Measurements from ENCODE around the gene PAGR1.

PAGR1 gene

GRCh38 chr16:29850998-29851397 is 35.0 kb downstream of the PAGR1 start:
- TF ChIP-seq ZNF792 (tag by site-specific recombination; IDR thresholded peaks at IDR 0.05) (no peak), ZBTB17 (tag by site-specific recombination; IDR thresholded peaks at IDR 0.05) (0 out of 2 replicates have a peak, but pooled peaks have one; percentile 2)
- Histone ChIP-seq H3K27ac (ENCODE audit: extremely low read depth, low read depth, low read length) (no peak overlapping the region), H3K36me3 (ENCODE audit: control insufficient read depth in 2 of 2, insufficient read depth in 1 of 2, low read length in 2 of 2) (peaks cover 0 to 7% of the 10 kb centered on the region in 2 experiments; a peak in 1 of 3 replicates), H3K4me1 (ENCODE audit: control insufficient read depth, insufficient read depth, low read length) (no peaks in the 10 kb centered on the region), H3K4me3 (ENCODE audit: low read depth, low read length) (no peak overlapping the region), H3K9me3 (ENCODE audit: control insufficient read depth, insufficient read depth, low read depth, low read length) (no peaks in the 10 kb centered on the region)
- CTCF ChIA-PET, result interaction anchor here (0.5 to 5.0 kb wide), 4 partner anchors 8 to 95 kb away, joined by 3 to 74 read pairs (median 32); partner anchors contain the start of genes MVP and PAGR1
- POLR2A ChIA-PET, result interaction anchor here (0.6 kb wide), 1 partner anchor 858 kb away, joined by 5 read pairs; no protein-coding TSS in a partner anchor

GRCh38 chr16:29852654-29853053 is 36.7 kb downstream of the PAGR1 start:
- H3K27ac ChIP-seq (ENCODE audit: extremely low read depth, low read depth, low read length), result no peak overlapping the region
- CTCF ChIA-PET, result interaction anchor here (0.6 to 1.5 kb wide), 5 partner anchors 34 to 1068 kb away, joined by 3 to 4 read pairs (median 3); partner anchors contain the start of gene TLCD3B
- POLR2A ChIA-PET, result interaction anchor here (2.1 kb wide), 1 partner anchor 37 kb away, joined by 11 read pairs; the partner anchor contains the start of gene PAGR1
- no peak overlapping the region for H3K4me3 ChIP-seq (ENCODE audit: low read depth, low read length)
- TF ChIP-seq BCL11A (tag by site-specific recombination; IDR thresholded peaks at IDR 0.05; ENCODE audit: low read depth) (no peak), ZBTB17 (tag by site-specific recombination; IDR thresholded peaks at IDR 0.05) (0 out of 2 replicates have a peak, but pooled peaks have one; percentile 33)
- H3K9me3 ChIP-seq (ENCODE audit: control insufficient read depth, insufficient read depth, low read depth, low read length), result no peaks in the 10 kb centered on the region
- no peaks in the 10 kb centered on the region for H3K4me1 ChIP-seq (ENCODE audit: control insufficient read depth, insufficient read depth, low read length)
- peaks cover 0 to under 1% of the 10 kb centered on the region in 2 experiments; a peak in 2 of 3 replicates for H3K36me3 ChIP-seq (ENCODE audit: control insufficient read depth in 2 of 2, insufficient read depth in 1 of 2, low read length in 2 of 2)

GRCh38 chr16:29854520-29855100 is 38.7 kb downstream of the PAGR1 start:
- H3K9me3 ChIP-seq (ENCODE audit: control insufficient read depth, insufficient read depth, low read depth, low read length), result no peaks in the 10 kb centered on the region
- no peaks in the 10 kb centered on the region for H3K4me1 ChIP-seq (ENCODE audit: control insufficient read depth, insufficient read depth, low read length)
- TF ChIP-seq ZNF561 (tag by site-specific recombination; IDR thresholded peaks at IDR 0.05; ENCODE audit: borderline replicate concordance) (no peak), GLI4 (tag by site-specific recombination; IDR thresholded peaks at IDR 0.05) (no peak), ZNF354C (tag by site-specific recombination; IDR thresholded peaks at IDR 0.05; ENCODE audit: borderline replicate concordance, low read depth) (no peak), ZNF335 (tag by site-specific recombination; conservative IDR thresholded peaks at IDR 0.05) (0 out of 2 replicates have a peak, but pooled peaks have one; percentile 23)
- ChIA-PET POLR2A (interaction anchor here (0.7 to 2.1 kb wide), 3 partner anchors 38 to 1144 kb away, joined by 3 to 11 read pairs (median 3); partner anchors contain the start of genes PAGR1 and TAOK2), CTCF (interaction anchor here (0.8 to 1.0 kb wide), 2 partner anchors 17 to 34 kb away, joined by 3 read pairs; partner anchors contain the start of gene MVP)
- no peak overlapping the region for H3K4me3 ChIP-seq (ENCODE audit: low read depth, low read length)
- peaks cover 0 to 18% of the 10 kb centered on the region in 2 experiments; a peak in 2 of 3 replicates for H3K36me3 ChIP-seq (ENCODE audit: control insufficient read depth in 2 of 2, insufficient read depth in 1 of 2, low read length in 2 of 2)
- no peak overlapping the region for H3K27ac ChIP-seq (ENCODE audit: extremely low read depth, low read depth, low read length)

- ChIA-PET CTCF (interaction anchor here (0.8 to 6.4 kb wide), 4 partner anchors 8 to 1127 kb away, joined by 3 to 58 read pairs (median 5); no protein-coding TSS in a partner anchor), POLR2A (interaction anchor here (0.6 to 1.2 kb wide), 3 partner anchors 35 to 57 kb away, joined by 4 to 5 read pairs (median 5); partner anchors contain the start of gene PRRT2)
- Histone ChIP-seq H3K4me1 (ENCODE audit: control insufficient read depth, insufficient read depth, low read length) (no peaks in the 10 kb centered on the region), H3K4me3 (ENCODE audit: low read depth, low read length) (no peak overlapping the region), H3K9me3 (ENCODE audit: control insufficient read depth, insufficient read depth, low read depth, low read length) (no peaks in the 10 kb centered on the region), H3K36me3 (ENCODE audit: control insufficient read depth in 2 of 2, insufficient read depth in 1 of 2, low read length in 2 of 2) (peaks cover 4 to 37% of the 10 kb centered on the region in 2 experiments; a peak in 2 of 3 replicates), H3K27ac (ENCODE audit: extremely low read depth, low read depth, low read length) (no peak overlapping the region)
- TF ChIP-seq ZNF362 (tag by site-specific recombination; IDR thresholded peaks at IDR 0.05) (0 out of 2 replicates have a peak, but pooled peaks have one; percentile 42), ZNF341 (tag by site-specific recombination; IDR thresholded peaks at IDR 0.05; ENCODE audit: low read depth) (no peak)
Measured at GRCh38 chr16:29857133-29857760, 41.3 kb downstream of the PAGR1 start.
